ENCODE measurements around the gene CASQ2.

DNA sequence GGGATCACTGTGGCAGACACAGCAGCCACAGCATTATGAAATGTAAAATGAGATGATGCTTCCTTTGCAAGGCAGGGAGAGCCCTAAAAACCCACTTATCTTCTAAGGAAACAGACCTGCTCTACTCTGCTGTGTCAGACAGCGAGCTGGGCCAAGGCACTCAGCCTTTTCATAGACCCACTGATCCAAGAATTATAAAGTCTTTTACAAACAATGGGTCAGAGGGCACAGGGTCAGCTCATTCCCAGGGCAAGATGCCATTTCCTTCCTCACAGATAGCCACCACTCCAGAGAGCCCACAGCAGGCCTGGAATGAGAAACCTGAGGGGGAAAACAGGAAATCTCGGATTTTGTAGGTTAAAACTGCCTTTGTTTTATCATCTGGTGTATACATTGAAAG lies 42.9 kb downstream of the CASQ2 start:
- TF ChIP-seq, protein P1, sequence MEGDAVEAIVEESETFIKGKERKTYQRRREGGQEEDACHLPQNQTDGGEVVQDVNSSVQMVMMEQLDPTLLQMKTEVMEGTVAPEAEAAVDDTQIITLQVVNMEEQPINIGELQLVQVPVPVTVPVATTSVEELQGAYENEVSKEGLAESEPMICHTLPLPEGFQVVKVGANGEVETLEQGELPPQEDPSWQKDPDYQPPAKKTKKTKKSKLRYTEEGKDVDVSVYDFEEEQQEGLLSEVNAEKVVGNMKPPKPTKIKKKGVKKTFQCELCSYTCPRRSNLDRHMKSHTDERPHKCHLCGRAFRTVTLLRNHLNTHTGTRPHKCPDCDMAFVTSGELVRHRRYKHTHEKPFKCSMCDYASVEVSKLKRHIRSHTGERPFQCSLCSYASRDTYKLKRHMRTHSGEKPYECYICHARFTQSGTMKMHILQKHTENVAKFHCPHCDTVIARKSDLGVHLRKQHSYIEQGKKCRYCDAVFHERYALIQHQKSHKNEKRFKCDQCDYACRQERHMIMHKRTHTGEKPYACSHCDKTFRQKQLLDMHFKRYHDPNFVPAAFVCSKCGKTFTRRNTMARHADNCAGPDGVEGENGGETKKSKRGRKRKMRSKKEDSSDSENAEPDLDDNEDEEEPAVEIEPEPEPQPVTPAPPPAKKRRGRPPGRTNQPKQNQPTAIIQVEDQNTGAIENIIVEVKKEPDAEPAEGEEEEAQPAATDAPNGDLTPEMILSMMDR (IDR thresholded peaks at IDR 0.05; ENCODE audit: low read depth, low read length, poor library complexity, severe bottlenecking) = no peak
- no peak for TF ChIP-seq EZH2phosphoT487 (IDR thresholded peaks at IDR 0.05; ENCODE audit: borderline replicate concordance, low read length)

Data from DOHH2 (cell line).